IMR-90 (cell line): Measurements from ENCODE around the gene ABCB9. TPM values are rescaled to one million over a fixed set of nuclear protein-coding genes. Genes with fewer than 3 reads are reported as not detected.

Experiments
- ATAC-seq: fragments of 200-7000 bp; cut with Tn5 transposase; 2 replicates; pipeline ENCODE4 v1.9.1; 2020; ENCODE audit warnings: low read depth, mild to moderate bottlenecking, moderate library complexity
- BruUV-seq: library from RNA; stranded (reverse); fragments of 400-500 nt; replicated peaks from 2 replicates; lab custom pipeline; 2021; lab: Mats Ljungman, UMichigan
- CTCF ChIA-PET: fragments of 300-600 bp; formaldehyde crosslinking; extraction: SDS; loops from one replicate; lab custom pipeline; 2021; ENCODE audit warnings: antibody characterized with exemption; lab: Yijun Ruan, JAX
- POLR2A ChIA-PET: fragments of 300-600 bp; sonication (Branson Sonifier 250); formaldehyde crosslinking; loops from one replicate; lab custom pipeline; 2022; ENCODE audit warnings: antibody characterized with exemption; ENCODE audit not compliant: unreplicated experiment; lab: Charles Lee
- DNase-seq: peaks from one replicate; pipeline ENCODE4 v3.0.0; 2013
- H2AFZ ChIP-seq: replicated peaks from 2 replicates; pipeline ENCODE3; 2013; ENCODE audit warnings: low read length, mild to moderate bottlenecking; ENCODE audit not compliant: poor library complexity
- H2AK5ac ChIP-seq: 2 replicates; pipeline ENCODE4 v1.6.1; 2013; ENCODE audit warnings: low read depth, low read length, inconsistent platforms
- H2AK9ac ChIP-seq: replicated peaks from 2 replicates; pipeline ENCODE3; 2013; ENCODE audit warnings: mild to moderate bottlenecking, low read depth, low read length, moderate library complexity; ENCODE audit not compliant: poor library complexity
- H2BK120ac ChIP-seq: 2 replicates; pipeline ENCODE4 v1.6.1; 2013; ENCODE audit warnings: low read depth, low read length, inconsistent platforms
- H2BK15ac ChIP-seq: 3 replicates; pipeline ENCODE4 v1.6.1; 2013; ENCODE audit warnings: low read depth, low read length, inconsistent platforms
- H2BK20ac ChIP-seq: 2 replicates; pipeline ENCODE4 v1.6.1; 2013; ENCODE audit warnings: low read depth, mild to moderate bottlenecking, inconsistent platforms, low read length, moderate library complexity
- H2BK5ac ChIP-seq: 2 replicates; pipeline ENCODE4 v1.6.1; 2013; ENCODE audit warnings: mild to moderate bottlenecking, low read depth, low read length, inconsistent platforms; ENCODE audit not compliant: poor library complexity, severe bottlenecking
- H3K14ac ChIP-seq: replicated peaks from 2 replicates; pipeline ENCODE4 v1.6.1; 2013; ENCODE audit warnings: low read depth, low read length, inconsistent platforms
- H3K18ac ChIP-seq: 2 replicates; pipeline ENCODE4 v1.6.1; 2013; ENCODE audit warnings: low read depth, low read length, control low read depth
- H3K23ac ChIP-seq: 2 replicates; pipeline ENCODE4 v1.6.1; 2013; ENCODE audit warnings: low read depth, low read length, inconsistent platforms
- H3K27ac ChIP-seq: 2 replicates; pipeline ENCODE4 v1.5.1; 2013; ENCODE audit warnings: mild to moderate bottlenecking, control low read depth, low read length; ENCODE audit not compliant: insufficient read depth
- H3K27me3 ChIP-seq: 2 replicates; pipeline ENCODE4 v1.6.1; 2013; ENCODE audit warnings: low read length; ENCODE audit not compliant: control insufficient read depth, insufficient read depth
- H3K36me3 ChIP-seq: 2 replicates; pipeline ENCODE4 v1.6.1; 2013; ENCODE audit warnings: low read length, mixed read lengths; ENCODE audit not compliant: control insufficient read depth, insufficient read depth
- H3K4ac ChIP-seq: 2 replicates; pipeline ENCODE4 v1.6.1; 2013; ENCODE audit warnings: low read depth, low read length, inconsistent platforms
- H3K4me1 ChIP-seq: 2 replicates; pipeline ENCODE4 v1.6.1; 2013; ENCODE audit warnings: low read length, mixed read lengths; ENCODE audit not compliant: control insufficient read depth, insufficient read depth
- H3K4me2 ChIP-seq: 2 replicates; pipeline ENCODE4 v1.6.1; 2013; ENCODE audit warnings: low read depth, mild to moderate bottlenecking, control low read depth, low read length, moderate library complexity
- H3K4me3 ChIP-seq: 2 replicates; pipeline ENCODE4 v1.5.1; 2013; ENCODE audit warnings: low read depth, mild to moderate bottlenecking, control low read depth, low read length, moderate library complexity; ENCODE audit not compliant: insufficient read depth
- H3K56ac ChIP-seq: 2 replicates; pipeline ENCODE4 v1.6.1; 2013; ENCODE audit warnings: low read length, inconsistent platforms; ENCODE audit not compliant: insufficient read depth; ENCODE audit errors: extremely low read depth
- H3K79me1 ChIP-seq, 2 experiments: 2 replicates each; pipeline ENCODE4 v1.6.1; 2013; ENCODE audit warnings: low read length in 2 of 2, inconsistent platforms in 1 of 2, low read depth in 1 of 2
- H3K9ac ChIP-seq: 2 replicates; pipeline ENCODE4 v1.6.1; 2013; ENCODE audit warnings: low read depth, low read length, control low read depth
- H3K9me1 ChIP-seq: 2 replicates; pipeline ENCODE4 v1.6.1; 2013; ENCODE audit warnings: low read length, inconsistent platforms; ENCODE audit not compliant: insufficient read depth
- H3K9me3 ChIP-seq: 2 replicates; pipeline ENCODE4 v1.6.1; 2013; ENCODE audit warnings: low read length; ENCODE audit not compliant: control insufficient read depth, insufficient read depth
- H4K20me1 ChIP-seq: 2 replicates; pipeline ENCODE4 v1.6.1; 2013; ENCODE audit warnings: low read length, inconsistent platforms; ENCODE audit not compliant: insufficient read depth
- H4K5ac ChIP-seq: 2 replicates; pipeline ENCODE4 v1.6.1; 2013; ENCODE audit warnings: mild to moderate bottlenecking, low read depth, low read length, control low read depth
- H4K8ac ChIP-seq, 2 experiments: 2 replicates each; pipeline ENCODE4 v1.6.1; 2013; ENCODE audit warnings: low read depth in 2 of 2, low read length in 2 of 2, control low read depth in 1 of 2, inconsistent platforms in 1 of 2
- H4K91ac ChIP-seq: 2 replicates; pipeline ENCODE4 v1.6.1; 2013; ENCODE audit warnings: low read depth, low read length, inconsistent platforms; ENCODE audit not compliant: insufficient read depth
- CEBPB ChIP-seq: IDR thresholded peaks from 2 replicates; pipeline ENCODE4 v1.6.1; 2012; ENCODE audit warnings: low read depth, low read length, improper control_type of control experiment
- NFE2L2 ChIP-seq: fragments of 150-350 bp; IDR thresholded peaks from 2 replicates; pipeline ENCODE4 v1.6.1; 2016; ENCODE audit warnings: low read depth, mild to moderate bottlenecking, low read length
- WGBS, 2 experiments: methylation state at CpG; one replicate each; pipeline versions ENCODE4 v1.1.5 to v1.1.7; 2013; ENCODE audit warnings: missing lambda C conversion rate in 2 of 2; ENCODE audit not compliant: insufficient read length in 1 of 2; ENCODE audit errors: extremely low coverage in 2 of 2; 5-methylcytosine and 5-hydroxymethylcytosine counted together
- dilution Hi-C: fragments of 300-500 bp; cut with HindIII; formaldehyde crosslinking; loops from one replicate; pipeline ENCODE4 v1.14.3; 2018; ENCODE audit warnings: low sequenced_read_pairs; ENCODE audit not compliant: unreplicated experiment
- in situ Hi-C: fragments of 300-500 bp; cut with MboI; formaldehyde crosslinking; loops from 3 replicates; pipeline ENCODE4 v1.14.3; 2019; ENCODE audit warnings: low sequenced_read_pairs, inconsistent platforms, mixed read lengths
- intact Hi-C: fragments of 100-400 bp; cut with micrococcal nuclease; formaldehyde crosslinking; loops from 2 replicates; pipeline ENCODE4 v1.10.0; 2022
- polyA plus RNA-seq, 3 experiments: library from polyadenylated mRNA; depleted of rRNA; stranded (reverse); fragments of >200 nt; gene quantifications; 2 replicates each; pipeline ENCODE4 v1.2.3, GENCODE V29; 2012; ENCODE audit warnings: low replicate concordance in 1 of 3
- total RNA-seq: library from RNA; depleted of rRNA; stranded (reverse); fragments of >200 nt; gene quantifications from 2 replicates; pipeline ENCODE4 v1.2.3, GENCODE V29; 2012

Gene ABCB9
- total and polyA plus RNA-seq, 2 of the 4 experiments (the other 2 are of a cell fraction), result 5.6 to 8.3 TPM

DNA sequence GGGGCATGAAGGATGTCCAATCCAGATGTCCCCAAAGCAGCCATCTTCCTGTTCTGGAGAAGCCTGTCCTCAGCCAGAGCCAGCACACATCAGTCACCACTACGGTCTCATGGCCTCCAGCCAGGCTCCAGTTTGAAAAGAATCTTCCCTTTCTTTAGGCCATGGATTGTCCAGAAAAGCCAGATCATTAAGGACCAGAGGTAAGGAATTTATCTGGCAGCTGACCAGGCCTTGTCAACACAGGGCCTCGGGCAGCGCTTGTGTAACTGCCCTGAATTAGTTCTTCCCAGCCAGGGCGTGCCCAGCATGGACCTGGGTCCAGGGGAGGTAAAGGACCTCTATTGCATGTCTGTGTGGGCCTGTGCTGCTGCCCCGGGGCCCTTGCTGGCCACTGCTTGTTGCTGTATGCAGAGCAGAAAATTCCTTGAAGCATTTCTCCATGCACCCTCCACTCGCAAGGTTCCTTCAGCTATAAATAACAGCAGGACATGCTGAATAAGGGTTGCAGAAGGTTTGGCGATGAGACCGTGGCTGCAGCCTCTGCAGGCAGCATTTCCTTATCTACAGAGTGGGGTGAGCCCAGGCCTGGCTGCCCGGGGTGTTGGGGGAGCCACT is 48.6 kb downstream of the ABCB9 start:
- Histone ChIP-seq H2AK5ac (peak overlapping the region; percentile 80), H3K18ac (no peak overlapping the region; the same call in 1 of the 2 replicates), H2AFZ (peak overlapping the region; percentile 4), H3K27ac (peak overlapping the region; percentile 41; the same call in 1 of the 2 replicates), H4K20me1 (no peaks in the 10 kb centered on the region; the same call in 1 of the 2 replicates), H3K79me1 (no peaks in the 10 kb centered on the region), H2BK15ac (peak overlapping the region; percentile 33; the same call in 1 of the 3 replicates), H3K4me2 (no peak overlapping the region), H4K5ac (peak overlapping the region; percentile 3; the same call in 1 of the 2 replicates), H3K4ac (peak overlapping the region; percentile 59), H3K9me3 (no peaks in the 10 kb centered on the region), H3K23ac (peak overlapping the region; percentile 37; the same call in 1 of the 2 replicates), H3K4me1 (peaks cover 18% of the 10 kb centered on the region; the same call in 1 of the 2 replicates), H3K36me3 (no peaks in the 10 kb centered on the region), H2BK120ac (peak overlapping the region; percentile 41), H3K27me3 (no peaks in the 10 kb centered on the region), H3K14ac (0 out of 2 replicates have a peak overlapping the region, but pooled peaks have one; percentile 54), H4K8ac (peak overlapping the region in 1 of 2 experiments; percentile 72; a peak in 2 of 4 replicates), H2BK20ac (peak overlapping the region; percentile 51; the same call in 1 of the 2 replicates), H4K91ac (0 out of 2 replicates have a peak overlapping the region, but pooled peaks have one; percentile 54), H3K56ac (no peak overlapping the region), H3K9me1 (peaks cover 8% of the 10 kb centered on the region), H2BK5ac (peak overlapping the region; percentile 55), H3K4me3 (no peak overlapping the region), H3K9ac (no peak overlapping the region), H2AK9ac (peak overlapping the region; percentile 81)
- ChIA-PET CTCF (no interaction called here), POLR2A (no interaction called here)
- DNase-seq (peak; percentile 73), ATAC-seq (peak; percentile 30)
- dilution Hi-C loops (no loop called here), in situ Hi-C loops (no loop called here), intact Hi-C loops (loop anchor here (2.0 kb wide), 1 partner anchor 17 kb away; no protein-coding TSS in a partner anchor)
- TF ChIP-seq CEBPB (peak; percentile 35; the same call in 1 of the 2 replicates), NFE2L2 (no peak)
- WGBS, 2 experiments, result 14% methylated on average over 1 of the region's 9 CpGs; no CpG with 5 or more reads in 1 of the 2 experiments
- BruUV-seq, result no TSS peak
